ENCODE measurements around the gene EPAS1. TPM values are rescaled to one million over a fixed set of nuclear protein-coding genes. Genes with fewer than 3 reads are reported as not detected.

Gene EPAS1
- total RNA-seq, 1 experiment from 2014 or later, result 127 TPM

DNA sequence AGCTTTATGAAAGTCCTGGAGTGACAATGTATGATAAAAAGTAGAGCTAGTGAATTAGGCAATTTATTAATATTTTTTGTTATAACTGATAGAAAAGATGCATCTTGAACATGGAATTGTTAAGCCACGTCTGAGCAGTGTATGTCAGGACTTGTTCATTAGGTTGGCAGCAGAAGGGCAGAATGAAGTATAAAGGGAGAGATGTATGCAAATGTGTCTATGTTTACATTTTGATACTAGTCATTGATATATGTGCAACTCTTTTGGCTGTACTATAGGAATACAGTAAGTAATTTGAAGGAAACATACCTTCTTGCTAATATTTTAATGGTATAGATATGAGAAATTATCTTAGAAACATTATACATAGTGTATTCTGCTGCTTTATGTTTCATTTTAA lies 133.2 kb downstream of the EPAS1 start:
- ChIA-PET CTCF (interaction anchor here (0.6 to 0.7 kb wide), 3 partner anchors 16 to 90 kb away, joined by 3 to 4 read pairs (median 3); no protein-coding TSS in a partner anchor), POLR2A (ENCODE audit: unreplicated experiment) (no interaction called here)
- Histone ChIP-seq H2AFZ (no peak overlapping the region), H3K36me3 (ENCODE audit: low read depth) (no peaks in the 10 kb centered on the region), H4K20me1 (ENCODE audit: insufficient read depth) (no peaks in the 10 kb centered on the region), H3K4me1 (replicated peaks; ENCODE audit: insufficient read depth) (0 out of 2 replicates have a peak, but pooled peaks cover 11% of the 10 kb centered on the region), H3K27ac (no peak overlapping the region), H3K9me3 (ENCODE audit: insufficient read depth, low read depth) (no peaks in the 10 kb centered on the region), H3F3A (ENCODE audit: insufficient read depth, low read depth) (no peaks in the 10 kb centered on the region; the same call in 1 of the 2 replicates), H3K9me2 (ENCODE audit: insufficient read depth) (no peaks in the 10 kb centered on the region), H3K79me2 (ENCODE audit: low read depth) (no peaks in the 10 kb centered on the region), H3K4me3 (no peak overlapping the region), H3K27me3 (ENCODE audit: insufficient read depth, low read depth) (no peaks in the 10 kb centered on the region), H3K4me2 (no peak overlapping the region)
- intact Hi-C loops (cut with micrococcal nuclease; ENCODE audit: unreplicated experiment), result no loop called here
- no peak for DNase-seq
- BruUV-seq (replicated peaks), result no TSS peak
- no peak for TF ChIP-seq EZH2 (IDR thresholded peaks at IDR 0.05; ENCODE audit: low read depth)
- TF ChIP-seq, protein P1, sequence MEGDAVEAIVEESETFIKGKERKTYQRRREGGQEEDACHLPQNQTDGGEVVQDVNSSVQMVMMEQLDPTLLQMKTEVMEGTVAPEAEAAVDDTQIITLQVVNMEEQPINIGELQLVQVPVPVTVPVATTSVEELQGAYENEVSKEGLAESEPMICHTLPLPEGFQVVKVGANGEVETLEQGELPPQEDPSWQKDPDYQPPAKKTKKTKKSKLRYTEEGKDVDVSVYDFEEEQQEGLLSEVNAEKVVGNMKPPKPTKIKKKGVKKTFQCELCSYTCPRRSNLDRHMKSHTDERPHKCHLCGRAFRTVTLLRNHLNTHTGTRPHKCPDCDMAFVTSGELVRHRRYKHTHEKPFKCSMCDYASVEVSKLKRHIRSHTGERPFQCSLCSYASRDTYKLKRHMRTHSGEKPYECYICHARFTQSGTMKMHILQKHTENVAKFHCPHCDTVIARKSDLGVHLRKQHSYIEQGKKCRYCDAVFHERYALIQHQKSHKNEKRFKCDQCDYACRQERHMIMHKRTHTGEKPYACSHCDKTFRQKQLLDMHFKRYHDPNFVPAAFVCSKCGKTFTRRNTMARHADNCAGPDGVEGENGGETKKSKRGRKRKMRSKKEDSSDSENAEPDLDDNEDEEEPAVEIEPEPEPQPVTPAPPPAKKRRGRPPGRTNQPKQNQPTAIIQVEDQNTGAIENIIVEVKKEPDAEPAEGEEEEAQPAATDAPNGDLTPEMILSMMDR (conservative IDR thresholded peaks at IDR 0.05), result no peak

DNA sequence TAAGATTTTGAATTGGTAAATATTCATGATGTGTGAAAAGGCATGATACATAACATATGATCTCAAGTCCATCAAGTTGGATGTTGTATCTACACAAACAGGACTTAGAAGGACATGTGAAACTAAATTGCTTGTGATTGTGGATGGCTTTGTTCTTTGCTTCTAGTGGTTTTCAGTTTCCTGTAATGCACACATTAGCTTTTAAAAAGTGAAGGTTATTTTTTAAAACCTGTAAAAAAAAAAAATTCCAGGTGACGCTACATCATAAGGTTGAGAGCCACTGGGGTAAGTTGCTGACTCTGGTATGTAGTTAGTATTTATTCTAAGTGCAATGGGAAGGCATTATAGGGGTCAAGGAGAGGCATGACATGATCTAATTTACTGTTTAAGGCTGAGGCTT lies 133.8 kb downstream of the EPAS1 start:
- no peak overlapping the region for H3K4me2 ChIP-seq
- no peak overlapping the region for H3K4me3 ChIP-seq
- no peaks in the 10 kb centered on the region for H4K20me1 ChIP-seq (ENCODE audit: insufficient read depth)
- intact Hi-C loops (cut with micrococcal nuclease; ENCODE audit: unreplicated experiment), result no loop called here
- H3K79me2 ChIP-seq (ENCODE audit: low read depth), result no peaks in the 10 kb centered on the region
- TF ChIP-seq, protein P1 (conservative IDR thresholded peaks at IDR 0.05), result no peak
- no peak for TF ChIP-seq EZH2 (IDR thresholded peaks at IDR 0.05; ENCODE audit: low read depth)
- no peak overlapping the region for H2AFZ ChIP-seq
- H3K4me1 ChIP-seq (replicated peaks; ENCODE audit: insufficient read depth), result 0 out of 2 replicates have a peak, but pooled peaks cover 11% of the 10 kb centered on the region
- H3F3A ChIP-seq (ENCODE audit: insufficient read depth, low read depth), result no peaks in the 10 kb centered on the region; the same call in 1 of the 2 replicates
- ChIA-PET POLR2A (ENCODE audit: unreplicated experiment) (no interaction called here), CTCF (interaction anchor here (0.7 kb wide), 1 partner anchor 17 kb away, joined by 3 read pairs; no protein-coding TSS in a partner anchor)
- no peaks in the 10 kb centered on the region for H3K36me3 ChIP-seq (ENCODE audit: low read depth)
- no peaks in the 10 kb centered on the region for H3K9me2 ChIP-seq (ENCODE audit: insufficient read depth)
- no peak overlapping the region for H3K27ac ChIP-seq
- no TSS peak for BruUV-seq (replicated peaks)
- DNase-seq, result no peak
- no peaks in the 10 kb centered on the region for H3K9me3 ChIP-seq (ENCODE audit: insufficient read depth, low read depth)
- no peaks in the 10 kb centered on the region for H3K27me3 ChIP-seq (ENCODE audit: insufficient read depth, low read depth)

DNA sequence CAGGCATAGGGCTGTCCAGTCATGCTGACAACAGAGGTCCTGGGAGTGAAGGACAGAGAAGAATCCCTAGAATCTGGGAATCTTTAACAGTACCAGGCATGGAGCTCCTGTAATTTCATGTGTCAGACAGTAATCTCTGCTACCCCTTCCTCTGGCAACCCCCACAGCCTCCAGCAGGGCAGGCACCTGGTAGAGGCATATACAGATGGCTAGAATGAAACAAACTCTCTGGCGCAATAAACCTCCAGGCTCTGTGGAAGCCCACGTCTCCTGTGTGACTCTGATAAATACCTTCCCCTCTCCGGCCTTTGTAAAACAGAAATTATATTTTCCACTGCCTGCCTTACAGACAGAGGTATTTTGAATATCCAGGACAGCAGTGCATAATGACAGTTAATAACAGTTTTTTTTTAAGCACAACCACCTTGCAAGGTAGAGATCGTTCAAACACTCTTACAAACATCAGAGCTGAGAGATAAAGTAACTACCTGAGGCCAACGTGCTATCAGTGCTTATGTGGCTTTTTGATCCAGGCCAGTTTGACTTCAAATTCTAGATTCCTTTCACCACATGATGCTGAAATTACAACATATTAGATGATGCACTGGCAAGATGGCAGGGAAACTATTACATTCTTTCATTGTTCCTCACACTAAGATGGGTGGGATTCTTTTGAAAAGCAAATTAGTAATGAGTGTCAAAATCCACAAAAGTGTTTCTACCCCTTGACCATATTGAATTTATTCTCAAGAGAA lies 134.5 kb downstream of the EPAS1 start:
- Histone ChIP-seq H4K20me1 (ENCODE audit: insufficient read depth) (no peaks in the 10 kb centered on the region), H2AFZ (peak overlapping the region; percentile 18; the same call in 1 of the 2 replicates), H3K27me3 (ENCODE audit: insufficient read depth, low read depth) (no peaks in the 10 kb centered on the region), H3K9me3 (ENCODE audit: insufficient read depth, low read depth) (no peaks in the 10 kb centered on the region), H3K9me2 (ENCODE audit: insufficient read depth) (no peaks in the 10 kb centered on the region), H3K36me3 (ENCODE audit: low read depth) (no peaks in the 10 kb centered on the region), H3F3A (ENCODE audit: insufficient read depth, low read depth) (no peaks in the 10 kb centered on the region; the same call in 1 of the 2 replicates), H3K4me1 (replicated peaks; ENCODE audit: insufficient read depth) (0 out of 2 replicates have a peak, but pooled peaks cover 11% of the 10 kb centered on the region), H3K4me2 (no peak overlapping the region), H3K4me3 (no peak overlapping the region), H3K79me2 (ENCODE audit: low read depth) (no peaks in the 10 kb centered on the region), H3K27ac (no peak overlapping the region)
- CTCF ChIA-PET, result no interaction called here
- BruUV-seq (replicated peaks), result no TSS peak
- POLR2A ChIA-PET (ENCODE audit: unreplicated experiment), result no interaction called here
- intact Hi-C loops (cut with micrococcal nuclease; ENCODE audit: unreplicated experiment), result no loop called here
- no peak for DNase-seq
- TF ChIP-seq, protein P1 (conservative IDR thresholded peaks at IDR 0.05), result no peak

Measured in PC-9 (cell line).